GM08714 (cell line): ENCODE data around the gene ENTHD1.

Source experiments
- H3K4me3 ChIP-seq: fragments of 200-500 bp; sonication (Bioruptor generic); 2 replicates; pipeline ENCODE4 v1.5.1; 2014; ENCODE audit warnings: mild to moderate bottlenecking, low read length, inconsistent platforms
- ZNF274 ChIP-seq: IDR thresholded peaks from 2 replicates; pipeline ENCODE4 v1.6.1; 2012; ENCODE audit warnings: mild to moderate bottlenecking, low read depth, low read length

The ENTHD1 gene

DNA sequence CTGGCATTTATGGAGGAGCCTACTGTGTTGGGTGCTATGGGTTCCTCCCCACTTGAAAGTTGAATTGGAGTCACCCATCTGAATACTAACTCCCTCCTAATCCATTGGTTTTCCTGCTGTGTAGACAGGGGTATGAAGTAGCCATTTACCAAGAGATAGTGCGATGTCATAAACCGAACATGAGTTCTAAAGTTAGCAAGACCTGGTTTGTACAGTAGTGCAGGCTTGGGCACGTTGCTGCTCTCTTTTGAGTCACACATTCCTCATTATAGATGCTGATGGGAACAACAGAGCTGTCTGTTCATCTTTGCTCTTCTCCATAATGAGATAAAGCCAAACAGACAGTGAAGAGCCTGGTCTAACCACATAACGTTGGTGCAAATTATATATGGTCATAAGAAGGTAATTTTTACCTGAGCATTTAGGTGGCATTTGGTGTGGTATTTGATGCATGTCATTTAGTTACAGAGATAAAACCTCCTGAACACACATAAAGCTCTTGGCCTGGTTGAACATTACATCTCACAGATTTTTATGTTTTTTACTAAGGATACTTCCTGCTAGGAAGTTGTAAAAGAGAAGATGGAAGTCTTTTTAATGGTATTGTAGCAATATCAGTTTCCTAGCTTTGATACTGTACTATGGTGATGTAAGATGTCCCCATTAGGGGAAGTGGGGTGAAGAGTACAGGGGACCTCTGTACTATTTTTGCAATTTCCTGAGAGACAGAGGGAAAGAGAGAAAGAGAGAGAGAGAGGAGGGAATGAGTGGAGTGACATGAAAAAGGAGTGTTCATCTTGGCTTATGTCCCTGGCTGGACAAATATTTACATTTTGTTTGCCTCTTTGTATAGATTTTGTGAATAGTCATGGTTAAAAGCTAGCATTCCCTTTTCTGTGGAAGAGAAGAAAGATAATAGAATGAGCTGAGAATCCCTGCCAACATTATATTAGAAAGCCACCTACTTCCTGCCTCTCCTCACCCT lies 35.3 kb upstream of the ENTHD1 start:
- no peak for TF ChIP-seq ZNF274
- no peak overlapping the region for H3K4me3 ChIP-seq

DNA sequence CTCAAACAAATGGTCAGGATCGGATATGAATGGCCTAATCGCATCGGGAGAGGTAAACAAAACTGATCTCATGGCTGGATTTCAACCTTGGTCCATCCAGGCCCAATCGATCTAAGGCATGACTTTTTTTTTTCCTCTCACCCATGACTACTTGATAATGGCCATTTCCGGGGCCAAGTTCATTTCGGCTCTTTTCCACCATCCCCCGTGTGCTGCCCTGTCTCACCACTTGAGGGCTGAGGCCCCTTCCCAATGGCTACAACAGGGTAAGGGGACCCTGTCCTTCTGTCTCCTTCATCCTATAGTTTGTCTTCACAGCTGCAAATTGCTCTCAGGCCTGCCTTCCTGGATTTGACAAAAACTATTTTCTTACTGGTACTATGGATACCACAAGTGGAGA lies 34.0 kb upstream of the ENTHD1 start:
- no peak for TF ChIP-seq ZNF274
- no peak overlapping the region for H3K4me3 ChIP-seq

DNA sequence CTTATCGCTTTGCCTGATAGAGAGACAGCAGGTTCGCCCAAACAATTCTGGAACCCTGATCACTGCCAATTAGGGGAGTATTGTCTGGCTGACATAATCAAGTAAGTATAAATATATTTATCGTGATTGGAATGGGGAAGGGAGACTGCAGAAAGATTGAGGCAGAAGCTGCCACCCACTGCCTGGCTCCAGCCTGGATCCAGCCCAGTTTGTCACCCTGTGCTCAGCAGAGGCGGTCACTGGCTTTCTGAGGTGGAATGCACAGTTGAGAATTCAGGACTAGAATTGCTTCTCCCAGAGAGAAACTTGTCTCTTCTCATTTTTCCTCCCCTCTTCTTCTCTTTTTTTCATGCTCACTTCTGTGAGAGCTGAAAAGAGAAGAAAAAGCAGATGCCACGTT lies 33.2 kb upstream of the ENTHD1 start:
- no peak for TF ChIP-seq ZNF274
- no peak overlapping the region for H3K4me3 ChIP-seq

DNA sequence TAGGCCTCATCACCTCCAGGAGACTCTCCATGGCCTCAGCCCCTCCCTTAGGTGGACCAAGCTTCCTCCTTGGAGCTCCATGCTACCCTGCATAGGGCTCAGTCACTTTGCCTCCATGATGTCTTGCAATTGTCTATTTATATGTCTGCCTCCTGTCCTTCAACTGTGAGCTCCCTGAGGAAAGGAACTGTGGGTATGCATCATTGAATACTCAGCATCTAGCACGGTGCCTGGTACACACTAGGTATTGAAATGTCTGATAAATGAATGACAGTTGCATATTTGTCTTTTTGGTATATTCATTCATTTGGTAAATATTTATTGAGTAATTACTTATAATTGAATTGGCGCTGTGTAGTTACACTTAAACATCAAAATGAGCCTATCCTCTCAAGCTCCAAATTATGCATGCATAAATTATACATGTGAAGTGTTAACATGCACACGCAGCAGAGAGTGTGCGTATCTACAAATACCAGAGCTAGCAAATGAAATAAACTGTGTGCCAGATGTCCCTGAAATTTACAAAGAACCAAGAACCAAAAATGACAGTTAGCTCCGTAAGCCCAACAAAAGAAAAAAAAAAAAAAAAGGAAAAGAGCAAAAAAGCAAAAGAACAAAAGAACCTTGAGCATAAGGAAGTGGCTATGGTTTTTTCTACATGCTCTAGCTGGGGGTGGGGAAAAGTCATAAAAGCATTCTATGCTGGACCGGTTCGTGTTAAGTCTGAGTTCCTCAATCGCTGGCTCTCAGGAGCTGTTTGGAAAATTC lies 32.5 kb upstream of the ENTHD1 start:
- H3K4me3 ChIP-seq, result no peak overlapping the region
- no peak for TF ChIP-seq ZNF274

DNA sequence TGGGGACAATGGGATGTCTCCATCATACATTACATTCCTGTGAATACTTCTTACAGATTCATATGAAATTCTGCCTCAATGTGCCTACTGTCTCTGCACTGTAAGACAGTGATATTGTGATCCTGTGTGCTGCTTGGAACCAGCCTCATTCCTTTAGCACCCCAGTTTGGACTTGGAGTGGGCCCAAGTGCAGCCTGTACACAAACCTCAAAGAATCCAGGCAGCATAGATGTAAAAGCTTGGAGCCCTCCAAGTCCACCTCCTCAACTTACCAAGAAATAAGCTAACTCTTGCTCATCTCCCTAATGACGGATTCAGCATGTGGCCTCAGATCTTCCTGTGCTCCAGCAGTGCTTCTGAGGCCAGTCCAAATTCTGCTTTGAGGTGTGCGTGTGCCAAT lies 31.7 kb upstream of the ENTHD1 start:
- H3K4me3 ChIP-seq, result no peak overlapping the region
- no peak for TF ChIP-seq ZNF274

DNA sequence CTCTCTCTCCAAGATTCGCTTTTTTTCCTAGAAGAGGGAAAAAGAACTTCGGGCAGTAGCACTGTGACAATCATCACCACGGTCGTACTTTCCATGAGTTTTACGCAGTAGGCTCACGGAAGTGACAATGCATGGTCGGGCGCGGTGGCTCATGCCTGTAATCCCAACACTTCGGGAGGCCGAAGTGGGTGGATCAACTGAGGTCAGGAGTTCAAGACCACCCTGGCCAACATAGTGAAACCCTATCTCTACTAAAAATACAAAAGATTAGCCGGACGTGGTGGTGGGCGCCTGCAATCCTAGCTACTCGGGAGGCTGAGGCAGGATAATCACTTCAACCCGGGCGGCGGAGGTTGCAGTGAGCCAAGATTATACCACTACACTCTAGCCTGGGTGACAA lies 30.7 kb upstream of the ENTHD1 start:
- TF ChIP-seq ZNF274, result no peak
- H3K4me3 ChIP-seq, result no peak overlapping the region

DNA sequence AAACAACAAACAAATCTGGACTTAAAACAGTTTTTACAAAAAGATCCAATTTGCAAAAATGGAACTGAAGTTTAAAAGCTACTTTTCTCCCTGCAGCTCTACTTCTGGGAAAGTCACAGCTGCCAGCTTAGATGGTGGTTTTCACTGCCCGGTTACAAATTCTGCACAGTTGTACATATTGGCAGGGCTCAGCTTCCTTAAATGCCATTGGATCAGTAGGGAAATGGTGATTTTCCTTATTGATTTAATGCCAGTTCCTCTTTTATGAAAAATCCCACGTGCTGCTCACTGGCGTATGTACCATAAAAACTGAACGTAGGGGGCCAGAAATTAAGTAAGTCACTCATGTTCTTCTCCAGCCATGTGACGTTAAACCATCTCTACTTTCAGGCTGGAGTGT lies 30.1 kb upstream of the ENTHD1 start:
- H3K4me3 ChIP-seq, result no peak overlapping the region
- TF ChIP-seq ZNF274, result no peak

DNA sequence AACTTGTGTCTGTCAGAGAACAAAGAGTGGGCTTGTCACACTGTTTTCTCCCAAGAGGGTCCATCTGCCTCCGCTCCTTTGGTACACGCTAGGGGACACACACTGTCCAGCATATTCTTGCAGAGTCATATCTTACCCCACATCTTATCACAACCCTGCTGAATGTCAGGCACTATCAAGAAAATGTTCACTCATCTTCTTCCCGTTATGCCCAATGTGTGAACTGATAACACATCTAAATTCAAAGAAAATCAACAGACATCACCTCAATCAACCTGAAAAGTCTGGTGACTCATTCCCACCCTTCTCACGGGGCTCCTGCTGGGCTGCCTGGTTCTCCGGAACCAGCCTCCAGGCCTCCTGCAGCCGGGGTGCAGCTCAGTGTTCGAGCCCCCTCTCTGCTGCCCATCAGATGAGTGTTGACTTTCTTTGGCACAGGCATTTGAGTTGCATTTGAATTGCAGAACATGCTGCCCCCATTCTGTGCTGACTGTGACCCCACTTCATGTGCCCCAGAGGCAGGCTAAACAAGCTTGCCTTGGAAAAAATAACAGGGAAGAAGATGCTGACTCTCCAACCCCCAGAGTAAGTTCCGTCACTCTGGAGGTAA lies 26.7 kb upstream of the ENTHD1 start:
- no peak for TF ChIP-seq ZNF274
- no peak overlapping the region for H3K4me3 ChIP-seq

DNA sequence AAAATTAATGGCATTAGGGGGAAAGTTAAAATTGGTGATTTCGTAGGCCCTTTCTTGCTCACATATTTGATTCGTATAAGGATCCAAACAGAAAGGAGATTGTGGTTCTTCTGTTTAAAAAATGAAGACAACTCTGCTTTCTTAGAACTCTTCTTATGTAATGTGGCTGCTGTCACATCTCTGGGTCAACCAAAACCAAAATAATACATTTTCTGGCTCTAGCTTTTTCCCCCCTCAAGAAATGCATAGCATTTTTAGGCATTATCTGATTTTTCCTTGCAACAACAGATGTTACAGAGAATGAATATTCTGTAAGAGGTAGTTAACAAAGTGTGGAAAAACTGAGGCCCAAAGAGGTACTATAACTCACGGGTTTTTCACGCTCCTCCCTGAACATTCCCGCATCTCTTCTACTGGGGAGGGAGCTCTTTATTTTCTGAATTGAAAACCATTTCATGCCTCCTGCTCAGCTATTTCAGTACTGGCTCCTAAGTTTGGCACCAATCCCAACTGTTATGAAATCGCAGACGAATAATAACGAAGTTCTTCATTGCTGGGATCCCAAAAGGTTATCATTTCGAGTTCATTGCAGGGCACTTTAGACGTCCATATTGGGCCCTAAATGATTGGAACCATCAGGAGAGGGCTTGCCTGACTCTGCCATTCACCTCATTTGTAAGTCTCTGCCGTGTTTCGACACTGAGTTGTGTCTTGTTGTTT lies 24.4 kb upstream of the ENTHD1 start:
- TF ChIP-seq ZNF274, result no peak
- H3K4me3 ChIP-seq, result no peak overlapping the region

DNA sequence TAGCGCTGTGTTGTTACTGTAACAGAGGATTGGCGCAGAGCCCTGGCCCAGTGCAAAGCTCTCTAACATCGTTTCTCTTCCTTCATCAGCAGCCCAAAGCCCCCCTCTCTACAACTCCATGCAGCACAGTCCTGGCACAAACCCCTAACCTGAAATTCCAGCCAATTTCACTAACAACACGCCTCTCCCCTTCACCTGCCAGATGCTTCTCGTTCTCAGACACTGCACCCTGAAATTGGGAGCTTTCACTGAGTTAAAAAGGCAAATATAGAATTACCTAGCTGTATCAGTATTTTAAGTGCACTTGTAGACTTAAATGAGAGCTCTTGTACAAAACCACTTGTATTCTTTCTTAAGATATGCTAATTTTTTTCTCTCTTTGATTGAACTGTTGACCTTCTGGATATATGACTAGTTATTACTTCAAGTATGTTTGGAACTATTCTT lies 23.7 kb upstream of the ENTHD1 start:
- TF ChIP-seq ZNF274, result no peak
- H3K4me3 ChIP-seq, result no peak overlapping the region

DNA sequence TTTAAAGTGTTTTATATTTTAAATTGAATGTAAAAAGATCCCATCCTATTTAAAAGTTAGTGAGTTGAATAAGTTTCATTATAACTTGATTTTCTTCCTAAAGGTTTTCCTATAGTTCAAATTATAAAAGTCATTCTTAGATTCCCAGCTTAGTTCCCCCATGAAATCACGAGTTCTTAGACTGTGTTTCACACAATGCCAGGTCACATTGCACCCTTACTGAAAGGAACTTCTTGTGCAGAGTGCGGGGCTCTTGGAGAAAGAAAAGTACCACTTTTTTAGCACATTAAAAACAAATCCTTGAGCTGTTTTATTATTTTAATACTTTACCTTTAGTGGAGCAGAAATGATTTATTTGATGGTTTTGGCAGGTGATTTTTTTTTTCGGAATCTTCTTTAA lies 22.9 kb upstream of the ENTHD1 start:
- TF ChIP-seq ZNF274, result no peak
- H3K4me3 ChIP-seq, result no peak overlapping the region

DNA sequence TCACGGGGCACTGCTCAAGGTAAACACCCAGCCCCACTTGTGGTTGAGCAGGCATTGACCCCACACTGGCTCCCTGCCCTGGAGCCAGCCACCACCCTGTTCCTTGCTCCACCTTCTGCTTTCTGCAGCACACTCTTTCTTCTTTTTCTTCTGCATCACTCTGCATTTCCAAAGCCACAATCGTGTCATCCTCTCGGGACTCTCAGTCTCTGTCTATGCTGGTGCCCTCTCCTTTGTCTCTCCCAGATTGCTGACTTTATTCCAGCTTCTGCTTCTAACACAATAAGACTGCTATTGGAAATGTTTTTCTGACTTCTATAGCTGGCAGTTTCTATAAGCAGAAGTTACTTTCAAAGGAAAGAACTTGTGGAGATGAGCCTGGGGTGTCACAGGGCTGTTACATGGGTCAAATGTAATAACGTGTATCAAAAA lies 21.8 kb upstream of the ENTHD1 start:
- TF ChIP-seq ZNF274, result no peak
- H3K4me3 ChIP-seq, result no peak overlapping the region

DNA sequence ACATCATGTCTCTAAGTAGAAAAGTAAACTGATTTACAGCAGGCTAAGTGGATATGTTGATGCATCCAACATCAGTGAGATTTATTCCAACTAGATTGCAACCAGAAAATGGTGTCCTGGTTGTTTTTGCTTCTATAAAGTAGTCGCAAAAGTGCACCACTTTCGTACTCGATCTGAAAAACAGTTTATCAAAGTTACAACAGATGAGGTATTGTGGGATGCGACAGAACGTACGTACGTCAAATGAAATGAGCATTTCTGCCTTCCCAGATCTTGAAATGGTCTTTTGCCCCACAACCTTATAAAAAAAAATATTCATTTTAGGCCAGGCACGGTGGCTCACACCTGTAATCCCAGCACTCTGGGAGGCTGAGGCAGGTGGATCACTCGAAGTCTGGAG lies 21.0 kb upstream of the ENTHD1 start:
- no peak for TF ChIP-seq ZNF274
- H3K4me3 ChIP-seq, result no peak overlapping the region

DNA sequence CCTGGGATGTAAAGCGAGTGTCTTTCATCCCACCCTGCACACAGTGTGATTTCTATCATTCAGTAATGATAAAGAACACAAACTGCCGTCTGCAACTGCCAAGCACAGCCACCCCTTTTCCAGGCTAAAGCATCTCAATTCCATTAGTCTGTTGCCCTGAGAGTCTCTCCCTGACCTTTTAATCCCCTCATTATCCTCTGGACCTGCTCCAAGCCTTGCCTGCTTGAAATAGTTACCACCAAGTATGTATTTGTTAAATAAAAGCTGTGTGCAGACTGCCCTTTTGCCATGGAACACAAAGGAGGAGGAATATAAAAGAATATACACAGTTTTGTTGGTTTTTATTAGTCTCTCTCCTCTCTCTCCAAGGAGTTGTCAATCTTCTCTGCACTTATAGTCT lies 20.3 kb upstream of the ENTHD1 start:
- no peak for TF ChIP-seq ZNF274
- no peak overlapping the region for H3K4me3 ChIP-seq
